MM.1S (cell line): ENCODE results near the gene AADACL4.

ENCODE experiments used
- EZH2phosphoT487 ChIP-seq: fragments of 300-600 bp; sonication (generic); IDR thresholded peaks from 2 replicates; pipeline ENCODE4 v1.6.1; 2018; ENCODE audit warnings: antibody characterized with exemption, low read length
- TF ChIP-seq, protein P1 (sequence below): fragments of 300-600 bp; sonication (generic); IDR thresholded peaks from 2 replicates; pipeline ENCODE4 v1.5.1; 2016; ENCODE audit warnings: antibody characterized with exemption, low read length, mixed read lengths

DNA sequence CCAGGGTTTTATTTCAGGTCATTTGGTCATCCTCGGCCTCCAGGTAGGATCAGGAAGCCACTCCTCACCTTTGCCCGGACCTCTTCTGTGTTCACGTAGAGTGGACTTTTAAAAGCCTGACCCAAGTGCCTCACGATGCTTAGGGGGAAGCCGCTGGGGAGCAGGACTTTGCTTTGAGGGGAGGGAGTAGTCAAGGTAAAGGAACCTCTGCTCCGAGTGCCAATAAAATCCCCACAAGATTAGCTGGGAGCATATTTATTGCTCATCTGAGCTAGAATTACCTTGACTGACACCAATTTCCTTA lies 25.3 kb upstream of the AADACL4 start:
- no peak for TF ChIP-seq EZH2phosphoT487
- TF ChIP-seq, protein P1, sequence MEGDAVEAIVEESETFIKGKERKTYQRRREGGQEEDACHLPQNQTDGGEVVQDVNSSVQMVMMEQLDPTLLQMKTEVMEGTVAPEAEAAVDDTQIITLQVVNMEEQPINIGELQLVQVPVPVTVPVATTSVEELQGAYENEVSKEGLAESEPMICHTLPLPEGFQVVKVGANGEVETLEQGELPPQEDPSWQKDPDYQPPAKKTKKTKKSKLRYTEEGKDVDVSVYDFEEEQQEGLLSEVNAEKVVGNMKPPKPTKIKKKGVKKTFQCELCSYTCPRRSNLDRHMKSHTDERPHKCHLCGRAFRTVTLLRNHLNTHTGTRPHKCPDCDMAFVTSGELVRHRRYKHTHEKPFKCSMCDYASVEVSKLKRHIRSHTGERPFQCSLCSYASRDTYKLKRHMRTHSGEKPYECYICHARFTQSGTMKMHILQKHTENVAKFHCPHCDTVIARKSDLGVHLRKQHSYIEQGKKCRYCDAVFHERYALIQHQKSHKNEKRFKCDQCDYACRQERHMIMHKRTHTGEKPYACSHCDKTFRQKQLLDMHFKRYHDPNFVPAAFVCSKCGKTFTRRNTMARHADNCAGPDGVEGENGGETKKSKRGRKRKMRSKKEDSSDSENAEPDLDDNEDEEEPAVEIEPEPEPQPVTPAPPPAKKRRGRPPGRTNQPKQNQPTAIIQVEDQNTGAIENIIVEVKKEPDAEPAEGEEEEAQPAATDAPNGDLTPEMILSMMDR = no peak
